NT2/D1 (cell line): ENCODE results near the gene QTRT2.

Experiments used
- YY1 ChIP-seq: IDR thresholded peaks from 2 replicates; pipeline ENCODE4 v1.6.1; 2011; ENCODE audit not compliant: insufficient read length, insufficient read depth
- ZNF274 ChIP-seq: IDR thresholded peaks from 2 replicates; pipeline ENCODE4 v1.6.1; 2011; ENCODE audit warnings: mild to moderate bottlenecking, low read depth, low read length

GRCh38 chr3:114093596-114093995 lies 37.1 kb downstream of the QTRT2 start:
- no peak for TF ChIP-seq ZNF274
- TF ChIP-seq YY1 = no peak
